PC-3 (cell line): ENCODE measurements around the gene RPL35. TPM values are rescaled to one million over a fixed set of nuclear protein-coding genes. Genes with fewer than 3 reads are reported as not detected.

Source experiments
- ATAC-seq: fragments of 200-7000 bp; cut with Tn5 transposase; 2 replicates; pipeline ENCODE4 v1.9.1; 2020; ENCODE audit warnings: mild to moderate bottlenecking, moderate library complexity
- BruUV-seq: library from RNA; stranded (reverse); fragments of 400-500 nt; replicated peaks from 2 replicates; lab custom pipeline; 2021; lab: Mats Ljungman, UMichigan
- CTCF ChIA-PET: fragments of 300-600 bp; sonication (Branson Sonifier 250); formaldehyde crosslinking; loops from one replicate; lab custom pipeline; 2022; ENCODE audit warnings: antibody characterized with exemption; lab: Charles Lee
- POLR2A ChIA-PET: fragments of 300-600 bp; sonication (Branson Sonifier 250); formaldehyde crosslinking; loops from one replicate; lab custom pipeline; 2022; ENCODE audit warnings: antibody characterized with exemption; ENCODE audit not compliant: unreplicated experiment; lab: Charles Lee
- DNase-seq: peaks from one replicate; pipeline ENCODE4 v3.0.0-alpha.2; 2015
- H2AFZ ChIP-seq: fragments of 300-600 bp; sonication (generic); 2 replicates; pipeline ENCODE4 v1.6.0; 2016; ENCODE audit warnings: antibody characterized with exemption, low read length
- H3F3A ChIP-seq: fragments of 300-600 bp; sonication (generic); one replicate; pipeline ENCODE4 v1.6.0; 2017; ENCODE audit warnings: antibody characterized with exemption, low read length, control low read depth, mild to moderate bottlenecking; ENCODE audit not compliant: unreplicated experiment
- H3K27ac ChIP-seq: fragments of 300-600 bp; sonication (generic); 2 replicates; pipeline ENCODE4 v1.5.1; 2016; ENCODE audit warnings: mild to moderate bottlenecking, low read length
- H3K27me3 ChIP-seq: fragments of 300-600 bp; sonication (generic); 2 replicates; pipeline ENCODE4 v1.6.1; 2016; ENCODE audit warnings: low read length, mixed read lengths
- H3K36me3 ChIP-seq: fragments of 300-600 bp; sonication (generic); 2 replicates; pipeline ENCODE4 v1.6.1; 2016; ENCODE audit warnings: low read depth, mixed run types, low read length, mixed read lengths
- H3K4me1 ChIP-seq: fragments of 300-600 bp; sonication (generic); 2 replicates; pipeline ENCODE4 v1.5.1; 2016; ENCODE audit warnings: low read length; ENCODE audit not compliant: insufficient read depth
- H3K4me2 ChIP-seq: fragments of 300-600 bp; sonication (generic); 2 replicates; pipeline ENCODE4 v1.6.0; 2016; ENCODE audit warnings: low read length
- H3K4me3 ChIP-seq: fragments of 300-600 bp; sonication (generic); 2 replicates; pipeline ENCODE4 v1.5.1; 2016; ENCODE audit warnings: mild to moderate bottlenecking, low read length, mixed read lengths
- H3K79me2 ChIP-seq: fragments of 300-600 bp; sonication (generic); 2 replicates; pipeline ENCODE4 v1.6.1; 2017; ENCODE audit warnings: low read length, mixed read lengths
- H3K9ac ChIP-seq: fragments of 300-600 bp; sonication (generic); 2 replicates; pipeline ENCODE4 v1.6.0; 2016; ENCODE audit warnings: mild to moderate bottlenecking, low read length
- H3K9me2 ChIP-seq: fragments of 300-600 bp; sonication (generic); replicated peaks from 2 replicates; pipeline ENCODE4 v1.6.1; 2016; ENCODE audit warnings: mixed run types, low read length, mixed read lengths
- H3K9me3 ChIP-seq: fragments of 300-600 bp; sonication (generic); 2 replicates; pipeline ENCODE4 v1.6.1; 2016; ENCODE audit warnings: low read length, mixed read lengths
- H4K20me1 ChIP-seq: fragments of 300-600 bp; sonication (generic); 2 replicates; pipeline ENCODE4 v1.6.1; 2016; ENCODE audit warnings: low read length, mixed read lengths
- EZH2 ChIP-seq: fragments of 300-600 bp; sonication (generic); IDR thresholded peaks from one replicate; pipeline ENCODE4 v1.6.1; 2017; ENCODE audit warnings: antibody characterized with exemption, mild to moderate bottlenecking, low read length; ENCODE audit not compliant: unreplicated experiment
- EZH2phosphoT487 ChIP-seq: fragments of 300-600 bp; sonication (generic); IDR thresholded peaks from 2 replicates; pipeline ENCODE4 v1.6.1; 2018; ENCODE audit warnings: mild to moderate bottlenecking, antibody characterized with exemption, low read length, borderline replicate concordance
- intact Hi-C: fragments of 100-400 bp; cut with micrococcal nuclease; formaldehyde crosslinking; loops from 2 replicates; pipeline ENCODE4 v1.9.0; 2023
- total RNA-seq: library from RNA; depleted of rRNA; stranded (reverse); fragments of >200 nt; gene quantifications from 2 replicates; pipeline ENCODE4 v1.2.3, GENCODE V29; 2014
- TF ChIP-seq, protein P1 (sequence below): fragments of 300-600 bp; sonication (generic); conservative IDR thresholded peaks from 2 replicates; pipeline ENCODE4 v1.5.1; 2017; ENCODE audit warnings: antibody characterized with exemption, low read depth, mild to moderate bottlenecking, low read length

Gene RPL35
- total RNA-seq, 1 experiment from 2014 or later = 2,242 TPM

DNA sequence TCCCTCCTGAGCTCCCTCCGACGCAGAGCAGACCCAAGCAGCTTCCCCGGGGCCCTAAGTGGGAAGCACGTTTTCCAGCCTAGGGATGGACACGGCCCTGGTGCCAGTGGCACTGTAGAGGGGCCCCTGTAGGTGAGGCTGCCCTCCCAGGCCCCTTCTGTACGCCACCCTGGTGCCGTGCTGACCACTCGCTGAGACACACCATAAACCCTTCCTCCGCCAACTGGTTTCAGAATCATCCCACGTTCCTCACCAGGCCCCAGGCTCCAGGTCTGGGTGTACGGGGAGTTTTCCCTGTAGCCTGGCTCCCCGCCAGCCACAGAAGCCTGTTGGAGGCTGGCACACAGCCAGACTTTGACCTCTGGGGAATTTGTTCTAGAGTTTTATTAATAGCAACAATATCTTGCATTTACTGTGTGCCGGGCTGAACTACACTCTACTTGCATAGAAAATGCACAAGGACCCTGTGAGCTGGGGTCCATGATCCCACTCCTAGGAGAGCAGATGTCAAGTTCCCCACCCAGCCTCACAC is 26.7 kb downstream of the RPL35 start:
- Histone ChIP-seq H3K4me2 (peak overlapping the region; percentile 83), H2AFZ (peak overlapping the region; percentile 51; the same call in 1 of the 2 replicates), H3K9ac (peak overlapping the region; percentile 48), H4K20me1 (no peaks in the 10 kb centered on the region), H3K4me1 (peaks cover 27% of the 10 kb centered on the region), H3K9me2 (no peaks in the 10 kb centered on the region), H3K27ac (peak overlapping the region; percentile 85), H3K4me3 (peak overlapping the region; percentile 45; the same call in 1 of the 2 replicates), H3K9me3 (no peaks in the 10 kb centered on the region), H3K79me2 (no peaks in the 10 kb centered on the region), H3F3A (no peaks in the 10 kb centered on the region), H3K27me3 (no peaks in the 10 kb centered on the region), H3K36me3 (no peaks in the 10 kb centered on the region)
- POLR2A ChIA-PET = no interaction called here
- CTCF ChIA-PET = interaction anchor here (1.2 kb wide), 1 partner anchor 56 kb away, joined by 4 read pairs; no protein-coding TSS in a partner anchor
- intact Hi-C loops = no loop called here
- TF ChIP-seq EZH2 (no peak), EZH2phosphoT487 (no peak)
- TF ChIP-seq, protein P1, sequence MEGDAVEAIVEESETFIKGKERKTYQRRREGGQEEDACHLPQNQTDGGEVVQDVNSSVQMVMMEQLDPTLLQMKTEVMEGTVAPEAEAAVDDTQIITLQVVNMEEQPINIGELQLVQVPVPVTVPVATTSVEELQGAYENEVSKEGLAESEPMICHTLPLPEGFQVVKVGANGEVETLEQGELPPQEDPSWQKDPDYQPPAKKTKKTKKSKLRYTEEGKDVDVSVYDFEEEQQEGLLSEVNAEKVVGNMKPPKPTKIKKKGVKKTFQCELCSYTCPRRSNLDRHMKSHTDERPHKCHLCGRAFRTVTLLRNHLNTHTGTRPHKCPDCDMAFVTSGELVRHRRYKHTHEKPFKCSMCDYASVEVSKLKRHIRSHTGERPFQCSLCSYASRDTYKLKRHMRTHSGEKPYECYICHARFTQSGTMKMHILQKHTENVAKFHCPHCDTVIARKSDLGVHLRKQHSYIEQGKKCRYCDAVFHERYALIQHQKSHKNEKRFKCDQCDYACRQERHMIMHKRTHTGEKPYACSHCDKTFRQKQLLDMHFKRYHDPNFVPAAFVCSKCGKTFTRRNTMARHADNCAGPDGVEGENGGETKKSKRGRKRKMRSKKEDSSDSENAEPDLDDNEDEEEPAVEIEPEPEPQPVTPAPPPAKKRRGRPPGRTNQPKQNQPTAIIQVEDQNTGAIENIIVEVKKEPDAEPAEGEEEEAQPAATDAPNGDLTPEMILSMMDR = no peak
- ATAC-seq (peak; percentile 39), DNase-seq (peak; percentile 81)
- BruUV-seq = no TSS peak

DNA sequence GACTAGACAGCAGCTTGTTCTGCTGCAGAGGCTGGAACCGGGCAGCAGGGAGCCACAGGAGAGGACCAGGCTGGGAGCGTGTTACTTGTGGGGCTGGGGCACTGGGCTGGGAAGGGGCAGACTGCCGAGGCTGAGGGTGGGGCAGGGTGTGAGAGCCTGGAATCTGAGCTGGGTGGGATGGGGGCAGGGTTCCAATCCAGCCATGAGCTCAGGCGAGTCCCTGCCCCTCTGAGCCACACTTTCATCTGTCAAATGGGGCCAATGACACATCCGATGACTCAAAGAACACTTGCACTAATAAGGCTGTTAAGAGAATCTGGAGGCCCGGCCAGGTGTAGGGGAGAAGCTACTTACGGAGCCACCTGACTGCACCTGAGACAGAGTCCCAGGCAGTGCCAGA is 27.2 kb downstream of the RPL35 start:
- Histone ChIP-seq H3K9me2 (no peaks in the 10 kb centered on the region), H3K36me3 (no peaks in the 10 kb centered on the region), H3K4me3 (peak overlapping the region; percentile 45; the same call in 1 of the 2 replicates), H3K79me2 (no peaks in the 10 kb centered on the region), H3K4me2 (peak overlapping the region; percentile 83), H3K4me1 (peaks cover 27% of the 10 kb centered on the region), H3K9me3 (no peaks in the 10 kb centered on the region), H3K9ac (peak overlapping the region; percentile 48), H2AFZ (peak overlapping the region; percentile 51; the same call in 1 of the 2 replicates), H3K27ac (peak overlapping the region; percentile 85), H3K27me3 (no peaks in the 10 kb centered on the region), H3F3A (no peaks in the 10 kb centered on the region), H4K20me1 (no peaks in the 10 kb centered on the region)
- DNase-seq (peak; percentile 85), ATAC-seq (peak; percentile 75)
- BruUV-seq = no TSS peak
- CTCF ChIA-PET = interaction anchor here (1.2 kb wide), 1 partner anchor 55 kb away, joined by 4 read pairs; no protein-coding TSS in a partner anchor
- POLR2A ChIA-PET = no interaction called here
- intact Hi-C loops = no loop called here
- TF ChIP-seq, protein P1 = no peak
- no peak for TF ChIP-seq EZH2

DNA sequence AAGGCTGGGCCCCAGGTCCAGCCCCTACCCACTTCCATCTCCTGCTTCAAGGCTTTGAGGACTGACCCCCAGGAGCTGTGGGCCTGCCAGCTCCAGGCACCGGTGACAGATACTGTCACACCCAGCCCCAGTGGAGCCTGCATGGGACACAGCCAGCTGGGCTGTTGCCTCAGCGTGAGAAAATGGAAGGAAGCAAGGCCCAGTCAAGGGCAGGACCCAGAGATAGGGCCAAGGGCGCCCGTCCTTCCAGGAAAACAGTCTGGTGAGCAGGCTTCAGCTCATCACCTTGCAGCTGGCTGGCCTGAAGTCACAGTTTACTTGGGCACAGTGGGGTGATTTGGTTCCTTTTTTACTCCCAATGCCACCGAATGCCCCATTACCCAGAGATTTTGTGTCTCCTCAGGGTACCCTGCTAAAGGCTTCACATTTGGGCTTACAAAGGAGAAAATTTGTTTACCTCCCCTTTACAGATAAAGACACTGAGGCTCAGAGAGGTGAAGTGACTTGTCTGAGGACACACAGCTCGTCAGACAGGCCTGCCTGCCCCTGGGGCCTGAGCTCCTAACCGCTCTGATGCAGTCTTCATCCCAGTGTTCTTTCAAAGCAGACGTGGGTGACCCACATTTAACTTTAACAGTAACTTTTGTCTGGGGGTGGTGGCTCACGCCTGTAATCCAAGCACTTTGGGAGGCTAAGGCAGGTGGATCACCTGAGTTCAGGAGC is 30.0 kb downstream of the RPL35 start:
- CTCF ChIA-PET = no interaction called here
- Histone ChIP-seq H3K9ac (no peak overlapping the region), H3F3A (no peaks in the 10 kb centered on the region), H3K4me1 (peaks cover 27% of the 10 kb centered on the region), H3K4me2 (no peak overlapping the region), H3K4me3 (no peak overlapping the region), H3K9me3 (no peaks in the 10 kb centered on the region), H3K27me3 (no peaks in the 10 kb centered on the region), H3K36me3 (no peaks in the 10 kb centered on the region), H3K79me2 (no peaks in the 10 kb centered on the region), H3K27ac (no peak overlapping the region), H4K20me1 (no peaks in the 10 kb centered on the region), H2AFZ (no peak overlapping the region), H3K9me2 (no peaks in the 10 kb centered on the region)
- BruUV-seq = no TSS peak
- no peak for ATAC-seq
- intact Hi-C loops = no loop called here
- TF ChIP-seq, protein P1 = no peak
- TF ChIP-seq EZH2phosphoT487 (no peak), EZH2 (no peak)
- no peak for DNase-seq
- POLR2A ChIA-PET = no interaction called here
